Astrocyte of the cerebellum (primary cell): ENCODE data around the gene NDFIP2.

ENCODE experiments used
- DNase-seq: peaks from one replicate; pipeline ENCODE4 v3.0.0-alpha.2; 2011; ENCODE audit warnings: low read depth
- H3K4me3 ChIP-seq: 2 replicates; pipeline ENCODE4 v1.5.1; 2011; ENCODE audit warnings: mild to moderate bottlenecking, low read depth, low read length, moderate library complexity
- in situ Hi-C: cut with HindIII; loops from 2 replicates; pipeline ENCODE4 v1.10.0; 2017; ENCODE audit warnings: low sequenced_read_pairs
- TF ChIP-seq, protein P1 (sequence below): IDR thresholded peaks from 2 replicates; pipeline ENCODE4 v1.5.1; 2012; ENCODE audit warnings: low read length, low read depth, moderate library complexity, mild to moderate bottlenecking; ENCODE audit errors: missing control alignments

The NDFIP2 gene

DNA sequence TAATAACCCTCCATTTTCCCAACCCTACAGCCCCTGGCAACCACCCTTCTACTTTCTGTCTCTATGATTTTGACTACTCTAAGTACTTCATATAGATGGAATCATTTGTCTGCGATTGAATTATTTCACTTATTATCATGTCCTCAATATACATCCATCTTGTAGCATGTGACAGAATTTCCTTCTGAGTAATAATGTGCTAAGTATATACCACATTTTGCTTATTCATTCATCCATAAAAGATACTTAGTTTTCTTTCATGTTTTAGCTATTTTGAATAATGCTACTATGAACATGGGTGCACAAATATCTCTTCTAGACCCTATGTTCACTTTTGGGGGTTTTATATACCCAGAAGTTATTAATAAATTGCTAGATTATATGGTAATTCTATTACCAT is 17.4 kb upstream of the NDFIP2 start:
- no peak overlapping the region for H3K4me3 ChIP-seq
- DNase-seq: no peak
- in situ Hi-C loops: no loop called here
- TF ChIP-seq, protein P1, sequence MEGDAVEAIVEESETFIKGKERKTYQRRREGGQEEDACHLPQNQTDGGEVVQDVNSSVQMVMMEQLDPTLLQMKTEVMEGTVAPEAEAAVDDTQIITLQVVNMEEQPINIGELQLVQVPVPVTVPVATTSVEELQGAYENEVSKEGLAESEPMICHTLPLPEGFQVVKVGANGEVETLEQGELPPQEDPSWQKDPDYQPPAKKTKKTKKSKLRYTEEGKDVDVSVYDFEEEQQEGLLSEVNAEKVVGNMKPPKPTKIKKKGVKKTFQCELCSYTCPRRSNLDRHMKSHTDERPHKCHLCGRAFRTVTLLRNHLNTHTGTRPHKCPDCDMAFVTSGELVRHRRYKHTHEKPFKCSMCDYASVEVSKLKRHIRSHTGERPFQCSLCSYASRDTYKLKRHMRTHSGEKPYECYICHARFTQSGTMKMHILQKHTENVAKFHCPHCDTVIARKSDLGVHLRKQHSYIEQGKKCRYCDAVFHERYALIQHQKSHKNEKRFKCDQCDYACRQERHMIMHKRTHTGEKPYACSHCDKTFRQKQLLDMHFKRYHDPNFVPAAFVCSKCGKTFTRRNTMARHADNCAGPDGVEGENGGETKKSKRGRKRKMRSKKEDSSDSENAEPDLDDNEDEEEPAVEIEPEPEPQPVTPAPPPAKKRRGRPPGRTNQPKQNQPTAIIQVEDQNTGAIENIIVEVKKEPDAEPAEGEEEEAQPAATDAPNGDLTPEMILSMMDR: no peak

DNA sequence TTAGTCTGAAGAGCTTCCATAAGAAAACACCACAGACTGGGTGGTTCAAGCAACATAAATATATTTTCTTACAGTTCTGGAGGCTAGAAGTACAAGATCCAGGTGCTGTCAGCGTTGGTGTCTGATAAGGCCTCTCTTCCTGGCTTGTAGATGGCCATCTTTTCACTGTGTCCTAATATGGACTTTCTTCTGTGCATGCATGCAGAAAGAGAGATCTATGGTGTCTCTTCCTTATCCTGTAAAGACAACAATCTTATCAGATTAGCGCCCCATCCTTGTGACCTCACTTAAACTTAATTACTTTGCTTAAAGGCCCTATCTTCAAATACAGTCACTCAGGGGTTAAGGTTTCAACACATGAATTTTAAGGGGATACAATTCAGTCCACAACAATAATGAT is 14.1 kb upstream of the NDFIP2 start:
- in situ Hi-C loops: no loop called here
- DNase-seq: no peak
- H3K4me3 ChIP-seq: no peak overlapping the region
- TF ChIP-seq, protein P1: no peak

DNA sequence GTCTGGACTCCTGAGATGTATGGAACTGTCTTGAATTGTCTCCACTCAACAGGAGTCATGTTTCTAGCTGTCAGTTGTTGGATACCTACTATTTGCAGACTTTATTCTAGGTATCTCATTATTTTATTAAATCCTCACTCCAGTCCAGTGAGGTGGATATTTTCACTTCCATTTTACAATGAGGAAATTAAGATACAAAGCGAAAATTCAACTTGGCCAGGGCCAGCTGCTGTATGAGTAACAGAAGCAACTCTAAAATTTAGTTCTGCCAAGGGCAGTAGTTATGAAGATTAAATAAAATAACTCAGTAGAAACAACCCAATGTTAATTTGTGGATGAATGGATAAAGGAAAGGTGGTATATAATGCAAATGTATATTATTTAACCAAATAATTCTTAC is 12.6 kb upstream of the NDFIP2 start:
- no peak for DNase-seq
- in situ Hi-C loops: no loop called here
- TF ChIP-seq, protein P1: no peak
- H3K4me3 ChIP-seq: no peak overlapping the region

DNA sequence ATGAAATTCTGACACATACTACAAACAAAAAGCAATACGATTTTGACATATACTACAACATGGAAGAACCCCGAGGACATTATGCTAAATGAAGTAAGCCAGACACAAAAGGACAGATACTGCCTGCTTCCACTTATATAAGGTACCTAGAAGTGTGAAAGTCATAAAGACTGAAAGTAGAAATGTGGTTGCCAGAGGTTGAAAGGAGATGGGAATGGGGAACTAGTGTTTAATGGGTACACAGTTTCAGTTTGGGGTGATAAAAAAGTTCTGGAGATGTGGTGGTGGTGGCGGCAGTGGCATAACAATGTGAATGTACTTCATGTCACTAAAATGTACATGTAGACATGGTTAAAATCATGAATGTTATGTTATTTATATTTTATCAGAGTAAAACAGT is 12.1 kb upstream of the NDFIP2 start:
- TF ChIP-seq, protein P1: no peak
- H3K4me3 ChIP-seq: no peak overlapping the region
- in situ Hi-C loops: no loop called here
- DNase-seq: no peak

DNA sequence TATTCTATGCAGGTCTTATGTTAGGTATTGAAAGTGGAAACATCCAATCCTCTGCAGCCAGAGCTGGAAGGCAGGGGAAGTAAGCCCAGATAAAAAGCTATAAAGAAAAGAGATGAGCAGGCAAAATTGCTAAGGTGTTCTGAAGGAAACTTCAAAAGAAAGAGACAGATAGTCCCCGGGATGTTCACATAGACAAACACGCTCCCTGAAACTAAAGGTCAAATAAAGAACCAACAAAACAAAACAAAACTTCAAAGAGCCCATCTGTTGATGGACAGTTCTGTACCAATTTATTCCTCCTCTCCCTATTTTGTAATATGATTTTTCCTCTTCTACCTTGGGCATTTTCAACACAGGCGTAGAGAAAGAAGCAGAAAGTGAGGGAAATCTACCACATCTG is 11.3 kb upstream of the NDFIP2 start:
- no peak overlapping the region for H3K4me3 ChIP-seq
- TF ChIP-seq, protein P1: no peak
- DNase-seq: no peak
- in situ Hi-C loops: no loop called here

DNA sequence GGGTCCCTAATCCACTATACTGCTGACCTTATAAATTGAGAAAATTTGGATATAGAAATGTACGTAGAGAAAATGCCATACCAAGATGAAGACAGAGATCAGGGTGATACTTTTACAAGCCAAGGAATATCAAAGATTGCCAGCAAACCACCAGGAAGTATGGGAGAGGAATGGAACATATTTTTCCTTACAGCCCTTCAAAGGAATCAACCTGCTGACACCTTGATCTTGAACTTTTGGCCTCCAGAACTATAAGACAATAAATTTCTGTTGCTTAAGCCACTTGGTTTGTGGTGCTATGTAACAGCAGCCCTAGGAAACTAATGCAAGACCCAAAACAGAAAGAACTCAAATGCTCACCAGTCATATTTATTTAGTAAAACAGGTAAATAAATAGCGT is 10.3 kb upstream of the NDFIP2 start:
- H3K4me3 ChIP-seq: no peak overlapping the region
- TF ChIP-seq, protein P1: no peak
- in situ Hi-C loops: no loop called here
- no peak for DNase-seq

DNA sequence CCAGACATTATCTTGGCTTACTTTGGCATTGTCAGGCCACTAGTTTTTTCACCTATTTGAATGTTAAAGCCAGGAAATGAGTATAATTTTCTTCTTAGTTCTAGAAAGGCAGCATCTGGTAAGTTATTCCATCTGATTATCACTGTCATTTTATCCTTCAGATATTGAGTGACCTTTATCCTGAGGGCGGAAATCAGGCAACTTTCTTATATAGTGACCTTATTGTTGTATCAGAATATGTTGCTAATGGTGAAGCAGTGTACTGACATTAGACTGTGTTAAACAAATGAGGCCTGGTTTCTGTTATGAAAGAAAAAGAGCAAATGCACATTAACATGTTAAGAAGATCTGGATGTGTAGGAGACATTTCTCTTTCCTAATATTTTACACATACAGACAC is 5.4 kb upstream of the NDFIP2 start:
- no peak for DNase-seq
- H3K4me3 ChIP-seq: no peak overlapping the region
- TF ChIP-seq, protein P1: no peak
- in situ Hi-C loops: no loop called here
